IMR-90 (cell line): ENCODE results near the gene RPS5. TPM values are rescaled to one million over a fixed set of nuclear protein-coding genes. Genes with fewer than 3 reads are reported as not detected.

ENCODE experiments used
- ATAC-seq: fragments of 200-7000 bp; cut with Tn5 transposase; 2 replicates; pipeline ENCODE4 v1.9.1; 2020; ENCODE audit warnings: low read depth, mild to moderate bottlenecking, moderate library complexity
- BruUV-seq: library from RNA; stranded (reverse); fragments of 400-500 nt; replicated peaks from 2 replicates; lab custom pipeline; 2021; lab: Mats Ljungman, UMichigan
- CTCF ChIA-PET: fragments of 300-600 bp; formaldehyde crosslinking; extraction: SDS; loops from one replicate; lab custom pipeline; 2021; ENCODE audit warnings: antibody characterized with exemption; lab: Yijun Ruan, JAX
- POLR2A ChIA-PET: fragments of 300-600 bp; sonication (Branson Sonifier 250); formaldehyde crosslinking; loops from one replicate; lab custom pipeline; 2022; ENCODE audit warnings: antibody characterized with exemption; ENCODE audit not compliant: unreplicated experiment; lab: Charles Lee
- DNase-seq: peaks from one replicate; pipeline ENCODE4 v3.0.0; 2013
- H2AFZ ChIP-seq: replicated peaks from 2 replicates; pipeline ENCODE3; 2013; ENCODE audit warnings: low read length, mild to moderate bottlenecking; ENCODE audit not compliant: poor library complexity
- H2AK5ac ChIP-seq: 2 replicates; pipeline ENCODE4 v1.6.1; 2013; ENCODE audit warnings: low read depth, low read length, inconsistent platforms
- H2AK9ac ChIP-seq: replicated peaks from 2 replicates; pipeline ENCODE3; 2013; ENCODE audit warnings: mild to moderate bottlenecking, low read depth, low read length, moderate library complexity; ENCODE audit not compliant: poor library complexity
- H2BK120ac ChIP-seq: 2 replicates; pipeline ENCODE4 v1.6.1; 2013; ENCODE audit warnings: low read depth, low read length, inconsistent platforms
- H2BK15ac ChIP-seq: 3 replicates; pipeline ENCODE4 v1.6.1; 2013; ENCODE audit warnings: low read depth, low read length, inconsistent platforms
- H2BK20ac ChIP-seq: 2 replicates; pipeline ENCODE4 v1.6.1; 2013; ENCODE audit warnings: low read depth, mild to moderate bottlenecking, inconsistent platforms, low read length, moderate library complexity
- H2BK5ac ChIP-seq: 2 replicates; pipeline ENCODE4 v1.6.1; 2013; ENCODE audit warnings: mild to moderate bottlenecking, low read depth, low read length, inconsistent platforms; ENCODE audit not compliant: poor library complexity, severe bottlenecking
- H3K14ac ChIP-seq: replicated peaks from 2 replicates; pipeline ENCODE4 v1.6.1; 2013; ENCODE audit warnings: low read depth, low read length, inconsistent platforms
- H3K18ac ChIP-seq: 2 replicates; pipeline ENCODE4 v1.6.1; 2013; ENCODE audit warnings: low read depth, low read length, control low read depth
- H3K23ac ChIP-seq: 2 replicates; pipeline ENCODE4 v1.6.1; 2013; ENCODE audit warnings: low read depth, low read length, inconsistent platforms
- H3K27ac ChIP-seq: 2 replicates; pipeline ENCODE4 v1.5.1; 2013; ENCODE audit warnings: mild to moderate bottlenecking, control low read depth, low read length; ENCODE audit not compliant: insufficient read depth
- H3K27me3 ChIP-seq: 2 replicates; pipeline ENCODE4 v1.6.1; 2013; ENCODE audit warnings: low read length; ENCODE audit not compliant: control insufficient read depth, insufficient read depth
- H3K36me3 ChIP-seq: 2 replicates; pipeline ENCODE4 v1.6.1; 2013; ENCODE audit warnings: low read length, mixed read lengths; ENCODE audit not compliant: control insufficient read depth, insufficient read depth
- H3K4ac ChIP-seq: 2 replicates; pipeline ENCODE4 v1.6.1; 2013; ENCODE audit warnings: low read depth, low read length, inconsistent platforms
- H3K4me1 ChIP-seq: 2 replicates; pipeline ENCODE4 v1.6.1; 2013; ENCODE audit warnings: low read length, mixed read lengths; ENCODE audit not compliant: control insufficient read depth, insufficient read depth
- H3K4me2 ChIP-seq: 2 replicates; pipeline ENCODE4 v1.6.1; 2013; ENCODE audit warnings: low read depth, mild to moderate bottlenecking, control low read depth, low read length, moderate library complexity
- H3K4me3 ChIP-seq: 2 replicates; pipeline ENCODE4 v1.5.1; 2013; ENCODE audit warnings: low read depth, mild to moderate bottlenecking, control low read depth, low read length, moderate library complexity; ENCODE audit not compliant: insufficient read depth
- H3K56ac ChIP-seq: 2 replicates; pipeline ENCODE4 v1.6.1; 2013; ENCODE audit warnings: low read length, inconsistent platforms; ENCODE audit not compliant: insufficient read depth; ENCODE audit errors: extremely low read depth
- H3K79me1 ChIP-seq, 2 experiments: 2 replicates each; pipeline ENCODE4 v1.6.1; 2013; ENCODE audit warnings: low read length in 2 of 2, inconsistent platforms in 1 of 2, low read depth in 1 of 2
- H3K9ac ChIP-seq: 2 replicates; pipeline ENCODE4 v1.6.1; 2013; ENCODE audit warnings: low read depth, low read length, control low read depth
- H3K9me1 ChIP-seq: 2 replicates; pipeline ENCODE4 v1.6.1; 2013; ENCODE audit warnings: low read length, inconsistent platforms; ENCODE audit not compliant: insufficient read depth
- H3K9me3 ChIP-seq: 2 replicates; pipeline ENCODE4 v1.6.1; 2013; ENCODE audit warnings: low read length; ENCODE audit not compliant: control insufficient read depth, insufficient read depth
- H4K20me1 ChIP-seq: 2 replicates; pipeline ENCODE4 v1.6.1; 2013; ENCODE audit warnings: low read length, inconsistent platforms; ENCODE audit not compliant: insufficient read depth
- H4K5ac ChIP-seq: 2 replicates; pipeline ENCODE4 v1.6.1; 2013; ENCODE audit warnings: mild to moderate bottlenecking, low read depth, low read length, control low read depth
- H4K8ac ChIP-seq, 2 experiments: 2 replicates each; pipeline ENCODE4 v1.6.1; 2013; ENCODE audit warnings: low read depth in 2 of 2, low read length in 2 of 2, control low read depth in 1 of 2, inconsistent platforms in 1 of 2
- H4K91ac ChIP-seq: 2 replicates; pipeline ENCODE4 v1.6.1; 2013; ENCODE audit warnings: low read depth, low read length, inconsistent platforms; ENCODE audit not compliant: insufficient read depth
- FOS ChIP-seq: fragments of 150-350 bp; IDR thresholded peaks from 2 replicates; pipeline ENCODE4 v1.6.1; 2016; ENCODE audit warnings: low read depth, low read length
- MXI1 ChIP-seq: IDR thresholded peaks from 2 replicates; pipeline ENCODE4 v1.6.1; 2012; ENCODE audit warnings: low read depth, mild to moderate bottlenecking, low read length, moderate library complexity, borderline replicate concordance
- NFE2L2 ChIP-seq: fragments of 150-350 bp; IDR thresholded peaks from 2 replicates; pipeline ENCODE4 v1.6.1; 2016; ENCODE audit warnings: low read depth, mild to moderate bottlenecking, low read length
- POLR2A ChIP-seq: IDR thresholded peaks from 2 replicates; pipeline ENCODE4 v1.6.1; 2012; ENCODE audit warnings: mild to moderate bottlenecking, low read depth, low read length
- RCOR1 ChIP-seq: IDR thresholded peaks from 2 replicates; pipeline ENCODE4 v1.6.1; 2012; ENCODE audit warnings: mild to moderate bottlenecking, low read length, improper control_type of control experiment; ENCODE audit not compliant: insufficient replicate concordance
- SMC3 ChIP-seq: fragments of 150-350 bp; IDR thresholded peaks from 2 replicates; pipeline ENCODE4 v1.6.1; 2016; ENCODE audit warnings: low read depth, mild to moderate bottlenecking, antibody characterized with exemption, low read length, moderate library complexity
- WGBS, 2 experiments: methylation state at CpG; one replicate each; pipeline versions ENCODE4 v1.1.5 to v1.1.7; 2013; ENCODE audit warnings: missing lambda C conversion rate in 2 of 2; ENCODE audit not compliant: insufficient read length in 1 of 2; ENCODE audit errors: extremely low coverage in 2 of 2; 5-methylcytosine and 5-hydroxymethylcytosine counted together
- dilution Hi-C: fragments of 300-500 bp; cut with HindIII; formaldehyde crosslinking; loops from one replicate; pipeline ENCODE4 v1.14.3; 2018; ENCODE audit warnings: low sequenced_read_pairs; ENCODE audit not compliant: unreplicated experiment
- in situ Hi-C: fragments of 300-500 bp; cut with MboI; formaldehyde crosslinking; loops from 3 replicates; pipeline ENCODE4 v1.14.3; 2019; ENCODE audit warnings: low sequenced_read_pairs, inconsistent platforms, mixed read lengths
- intact Hi-C: fragments of 100-400 bp; cut with micrococcal nuclease; formaldehyde crosslinking; loops from 2 replicates; pipeline ENCODE4 v1.10.0; 2022
- polyA plus RNA-seq, 3 experiments: library from polyadenylated mRNA; depleted of rRNA; stranded (reverse); fragments of >200 nt; gene quantifications; 2 replicates each; pipeline ENCODE4 v1.2.3, GENCODE V29; 2012; ENCODE audit warnings: low replicate concordance in 1 of 3
- total RNA-seq: library from RNA; depleted of rRNA; stranded (reverse); fragments of >200 nt; gene quantifications from 2 replicates; pipeline ENCODE4 v1.2.3, GENCODE V29; 2012
- TF ChIP-seq, protein P1 (sequence below): conservative IDR thresholded peaks from 2 replicates; pipeline ENCODE4 v1.5.1; 2012; ENCODE audit warnings: mild to moderate bottlenecking, low read depth, low read length, improper control_type of control experiment

The RPS5 gene
- total and polyA plus RNA-seq, 2 of the 4 experiments (the other 2 are of a cell fraction): 3,265 to 5,858 TPM

DNA sequence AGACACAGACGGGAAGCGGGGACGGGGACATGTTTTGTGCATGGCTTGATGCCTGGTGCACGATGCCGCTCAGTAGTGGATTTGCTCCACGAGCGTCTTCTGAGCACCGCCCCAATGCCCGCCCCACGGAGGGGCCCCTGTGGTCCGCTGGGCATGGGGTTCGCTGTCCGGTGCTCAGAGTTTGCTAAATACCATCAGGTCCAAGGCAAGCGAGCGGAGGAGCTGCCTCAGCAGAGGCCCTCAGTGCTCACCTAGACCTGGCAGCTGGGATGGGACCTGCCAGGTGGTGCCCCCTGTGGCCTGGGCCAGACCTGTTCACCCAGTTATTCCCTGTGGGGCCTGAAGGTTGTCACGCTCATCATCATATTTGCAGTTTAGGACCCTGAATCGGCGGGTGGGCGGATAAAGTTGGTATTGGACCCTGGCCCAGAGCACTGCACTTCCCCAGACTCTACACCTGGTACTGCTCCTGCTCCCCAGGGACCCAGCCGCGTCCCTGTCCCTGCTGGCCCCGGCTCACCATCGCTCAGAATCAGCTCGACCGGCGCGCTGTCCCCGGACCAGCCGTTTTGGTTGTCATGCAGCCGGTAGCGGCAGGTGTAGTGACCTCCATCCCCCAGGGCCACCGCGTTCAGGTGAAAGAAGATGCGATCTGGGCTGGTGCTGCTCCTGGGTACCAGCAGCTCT lies 36.1 kb upstream of the RPS5 start:
- in situ Hi-C loops: no loop called here
- H3K9ac ChIP-seq: no peak overlapping the region
- H3K9me1 ChIP-seq: peaks cover 5% of the 10 kb centered on the region; the same call in 1 of the 2 replicates
- H4K5ac ChIP-seq: no peak overlapping the region
- H3K56ac ChIP-seq: no peak overlapping the region
- ChIA-PET POLR2A (no interaction called here), CTCF (no interaction called here)
- BruUV-seq: no TSS peak
- no peak overlapping the region for H3K4me2 ChIP-seq
- H4K8ac ChIP-seq: no peak overlapping the region
- H2BK5ac ChIP-seq: no peak overlapping the region
- H2BK15ac ChIP-seq: no peak overlapping the region
- no peak overlapping the region for H3K4ac ChIP-seq
- no peak overlapping the region for H3K4me3 ChIP-seq
- no peak overlapping the region for H2AK9ac ChIP-seq
- H3K36me3 ChIP-seq: peaks cover 11% of the 10 kb centered on the region; the same call in 1 of the 2 replicates
- peaks cover 8% of the 10 kb centered on the region for H4K20me1 ChIP-seq
- no peak overlapping the region for H3K23ac ChIP-seq
- no peak overlapping the region for H2AK5ac ChIP-seq
- DNase-seq: no peak
- TF ChIP-seq FOS (no peak), RCOR1 (no peak), SMC3 (no peak), MXI1 (no peak), POLR2A (no peak), NFE2L2 (no peak)
- TF ChIP-seq, protein P1, sequence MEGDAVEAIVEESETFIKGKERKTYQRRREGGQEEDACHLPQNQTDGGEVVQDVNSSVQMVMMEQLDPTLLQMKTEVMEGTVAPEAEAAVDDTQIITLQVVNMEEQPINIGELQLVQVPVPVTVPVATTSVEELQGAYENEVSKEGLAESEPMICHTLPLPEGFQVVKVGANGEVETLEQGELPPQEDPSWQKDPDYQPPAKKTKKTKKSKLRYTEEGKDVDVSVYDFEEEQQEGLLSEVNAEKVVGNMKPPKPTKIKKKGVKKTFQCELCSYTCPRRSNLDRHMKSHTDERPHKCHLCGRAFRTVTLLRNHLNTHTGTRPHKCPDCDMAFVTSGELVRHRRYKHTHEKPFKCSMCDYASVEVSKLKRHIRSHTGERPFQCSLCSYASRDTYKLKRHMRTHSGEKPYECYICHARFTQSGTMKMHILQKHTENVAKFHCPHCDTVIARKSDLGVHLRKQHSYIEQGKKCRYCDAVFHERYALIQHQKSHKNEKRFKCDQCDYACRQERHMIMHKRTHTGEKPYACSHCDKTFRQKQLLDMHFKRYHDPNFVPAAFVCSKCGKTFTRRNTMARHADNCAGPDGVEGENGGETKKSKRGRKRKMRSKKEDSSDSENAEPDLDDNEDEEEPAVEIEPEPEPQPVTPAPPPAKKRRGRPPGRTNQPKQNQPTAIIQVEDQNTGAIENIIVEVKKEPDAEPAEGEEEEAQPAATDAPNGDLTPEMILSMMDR: no peak
- H3K14ac ChIP-seq: no peak overlapping the region
- H3K18ac ChIP-seq: no peak overlapping the region
- no peak for ATAC-seq
- peaks cover 4% of the 10 kb centered on the region for H3K4me1 ChIP-seq
- 85% methylated on average over 23 of the region's 34 CpGs; no CpG with 5 or more reads in 1 of the 2 experiments for WGBS, 2 experiments
- H3K79me1 ChIP-seq: peaks cover 9 to 46% of the 10 kb centered on the region in 2 experiments
- H2BK120ac ChIP-seq: no peak overlapping the region
- H3K9me3 ChIP-seq: no peaks in the 10 kb centered on the region
- no peak overlapping the region for H2AFZ ChIP-seq
- H3K27ac ChIP-seq: no peak overlapping the region
- no peak overlapping the region for H4K91ac ChIP-seq
- intact Hi-C loops: no loop called here
- H2BK20ac ChIP-seq: no peak overlapping the region
- H3K27me3 ChIP-seq: no peaks in the 10 kb centered on the region; the same call in 1 of the 2 replicates
- dilution Hi-C loops: no loop called here
